ENCODE data around the gene ANKRD33. TPM values are rescaled to one million over a fixed set of nuclear protein-coding genes. Genes with fewer than 3 reads are reported as not detected.

Gene ANKRD33
- polyA plus RNA-seq, 1 donor, result 0.17 TPM

Other genes with a start within 250 kb of the ANKRD33 start
- gene FIGNL2, start 39.4 kb upstream of the ANKRD33 start, polyA plus RNA-seq (ENCODE audit: insufficient read length), result 3.4 TPM
- gene ACVRL1, start 19.4 kb downstream of the ANKRD33 start, polyA plus RNA-seq (ENCODE audit: insufficient read length), result 28.2 TPM
- 52.6 TPM for gene ACVR1B, start 63.6 kb downstream of the ANKRD33 start, polyA plus RNA-seq (ENCODE audit: insufficient read length)
- gene TAMALIN, start 118.8 kb downstream of the ANKRD33 start, polyA plus RNA-seq (ENCODE audit: insufficient read length), result 23.4 TPM
- gene NR4A1, start 163.3 kb downstream of the ANKRD33 start, polyA plus RNA-seq (ENCODE audit: insufficient read length), result 29.5 TPM
- 23.4 TPM for gene ATG101, start 181.9 kb downstream of the ANKRD33 start, polyA plus RNA-seq (ENCODE audit: insufficient read length)
- not detected for gene SMIM41, start 191.6 kb downstream of the ANKRD33 start, polyA plus RNA-seq (ENCODE audit: insufficient read length)

Measured in left kidney (tissue), 1 donor.